H9 (cell line): ENCODE results near the gene PGRMC1. TPM values are rescaled to one million over a fixed set of nuclear protein-coding genes. Genes with fewer than 3 reads are reported as not detected.

Source experiments
- DNase-seq: peaks from one replicate; pipeline ENCODE4 v3.0.0-alpha.2; 2017
- H2AFZ ChIP-seq: one replicate; pipeline ENCODE4 v1.6.1; 2013; ENCODE audit warnings: mild to moderate bottlenecking, low read length, control low read depth, moderate library complexity
- H2AK5ac ChIP-seq: 2 replicates; pipeline ENCODE4 v1.6.1; 2013; ENCODE audit warnings: low read length, control low read depth, mixed read lengths; ENCODE audit not compliant: insufficient read length
- H2BK120ac ChIP-seq: one replicate; pipeline ENCODE4 v1.6.1; 2013; ENCODE audit warnings: low read depth, mild to moderate bottlenecking, low read length, control low read depth, inconsistent platforms; ENCODE audit not compliant: poor library complexity, severe bottlenecking
- H2BK12ac ChIP-seq: 2 replicates; pipeline ENCODE4 v1.6.1; 2013; ENCODE audit warnings: low read length, control low read depth, mixed read lengths, low read depth; ENCODE audit not compliant: insufficient read length
- H2BK15ac ChIP-seq: 2 replicates; pipeline ENCODE4 v1.6.1; 2013; ENCODE audit warnings: low read depth, low read length, control low read depth
- H2BK20ac ChIP-seq: one replicate; pipeline ENCODE4 v1.6.1; 2013; ENCODE audit warnings: low read depth, mild to moderate bottlenecking, low read length, control low read depth, inconsistent platforms; ENCODE audit not compliant: poor library complexity, severe bottlenecking
- H2BK5ac ChIP-seq: 2 replicates; pipeline ENCODE4 v1.6.1; 2013; ENCODE audit warnings: low read length, control low read depth, mixed read lengths; ENCODE audit not compliant: insufficient read length
- H3K14ac ChIP-seq: 2 replicates; pipeline ENCODE4 v1.6.1; 2013; ENCODE audit warnings: low read length, control low read depth; ENCODE audit not compliant: insufficient read depth
- H3K18ac ChIP-seq: 2 replicates; pipeline ENCODE4 v1.6.1; 2013; ENCODE audit warnings: low read depth, mild to moderate bottlenecking, mixed read lengths, low read length, control low read depth; ENCODE audit not compliant: insufficient read length
- H3K23ac ChIP-seq: 2 replicates; pipeline ENCODE4 v1.6.1; 2013; ENCODE audit warnings: low read length, control low read depth, mixed read lengths, low read depth; ENCODE audit not compliant: insufficient read length
- H3K23me2 ChIP-seq: 2 replicates; pipeline ENCODE4 v1.6.1; 2013; ENCODE audit warnings: low read depth, mild to moderate bottlenecking, mixed read lengths, low read length, control low read depth; ENCODE audit not compliant: insufficient read length, poor library complexity, severe bottlenecking
- H3K27ac ChIP-seq: 2 replicates; pipeline ENCODE4 v1.5.1; 2013; ENCODE audit warnings: low read length, control low read depth, mixed read lengths, low read depth; ENCODE audit not compliant: insufficient read length
- H3K27me3 ChIP-seq: 2 replicates; pipeline ENCODE4 v1.6.1; 2013; ENCODE audit warnings: low read length, control low read depth, inconsistent platforms; ENCODE audit not compliant: insufficient read depth
- H3K4ac ChIP-seq: 2 replicates; pipeline ENCODE4 v1.6.1; 2013; ENCODE audit warnings: low read depth, mild to moderate bottlenecking, control low read depth, inconsistent platforms, low read length, moderate library complexity
- H3K4me1 ChIP-seq: 2 replicates; pipeline ENCODE4 v1.6.1; 2013; ENCODE audit warnings: low read length, control low read depth, inconsistent platforms; ENCODE audit not compliant: insufficient read depth
- H3K4me2 ChIP-seq: 2 replicates; pipeline ENCODE4 v1.6.1; 2013; ENCODE audit warnings: low read length, control low read depth, mixed read lengths; ENCODE audit not compliant: insufficient read length, insufficient read depth
- H3K56ac ChIP-seq: 2 replicates; pipeline ENCODE4 v1.6.1; 2013; ENCODE audit warnings: low read depth, mild to moderate bottlenecking, mixed read lengths, low read length, control low read depth; ENCODE audit not compliant: insufficient read length
- H3K79me1 ChIP-seq: 2 replicates; pipeline ENCODE4 v1.6.1; 2013; ENCODE audit warnings: low read depth, mild to moderate bottlenecking, moderate library complexity, low read length, control low read depth, inconsistent platforms; ENCODE audit not compliant: insufficient read depth, poor library complexity, severe bottlenecking
- H3K79me2 ChIP-seq: 2 replicates; pipeline ENCODE4 v1.6.1; 2013; ENCODE audit warnings: low read length, control low read depth, inconsistent platforms; ENCODE audit not compliant: insufficient read depth
- H3K9ac ChIP-seq: 2 replicates; pipeline ENCODE4 v1.6.1; 2013; ENCODE audit warnings: low read length, control low read depth, mixed read lengths; ENCODE audit not compliant: insufficient read length; ENCODE audit errors: extremely low read depth
- H3K9me3 ChIP-seq: one replicate; pipeline ENCODE4 v1.6.1; 2013; ENCODE audit warnings: low read depth, low read length, inconsistent platforms; ENCODE audit not compliant: control insufficient read depth
- H3T11ph ChIP-seq: one replicate; pipeline ENCODE4 v1.6.1; 2013; ENCODE audit warnings: mild to moderate bottlenecking, low read length, control low read depth, inconsistent platforms
- H4K20me1 ChIP-seq: one replicate; pipeline ENCODE4 v1.6.1; 2013; ENCODE audit not compliant: control insufficient read depth, insufficient read length, insufficient read depth
- H4K5ac ChIP-seq: 2 replicates; pipeline ENCODE4 v1.6.1; 2013; ENCODE audit warnings: low read depth, mild to moderate bottlenecking, mixed read lengths, low read length, control low read depth; ENCODE audit not compliant: insufficient read length
- H4K8ac ChIP-seq: replicated peaks from 2 replicates; pipeline ENCODE4 v1.6.1; 2013; ENCODE audit warnings: low read length, control low read depth, mixed read lengths, low read depth; ENCODE audit not compliant: insufficient read length
- H4K91ac ChIP-seq: 2 replicates; pipeline ENCODE4 v1.6.1; 2013; ENCODE audit warnings: low read depth, mild to moderate bottlenecking, moderate library complexity, mixed read lengths, low read length, control low read depth; ENCODE audit not compliant: insufficient read length
- H3K27ac Mint-ChIP-seq, 3 experiments: 2 replicates in 2 of 3; 3 replicates in 1 of 3; pipeline ENCODE4 v1.8.0; 2020 to 2021; ENCODE audit warnings: mixed read lengths in 3 of 3, mild to moderate bottlenecking in 1 of 3, moderate library complexity in 1 of 3
- H3K27me3 Mint-ChIP-seq: 2 replicates; pipeline ENCODE4 v1.8.0; 2021; ENCODE audit warnings: low read depth, mild to moderate bottlenecking, moderate library complexity, mixed read lengths
- H3K36me3 Mint-ChIP-seq, 3 experiments: 2 replicates in 2 of 3; 3 replicates in 1 of 3; pipeline ENCODE4 v1.8.0; 2020 to 2021; ENCODE audit warnings: low read depth in 3 of 3, mixed read lengths in 3 of 3; ENCODE audit not compliant: insufficient read depth in 1 of 3
- H3K4me1 Mint-ChIP-seq, 2 experiments: 2 replicates each; pipeline ENCODE4 v1.8.0; 2020; ENCODE audit warnings: mixed read lengths in 2 of 2
- H3K4me3 Mint-ChIP-seq, 2 experiments: 2 replicates in 1 of 2; 3 replicates in 1 of 2; pipeline ENCODE4 v1.8.0; 2020 to 2021; ENCODE audit warnings: mild to moderate bottlenecking in 2 of 2, mixed read lengths in 2 of 2, moderate library complexity in 1 of 2
- H3K9me3 Mint-ChIP-seq, 2 experiments: 2 replicates in 1 of 2; 3 replicates in 1 of 2; pipeline ENCODE4 v1.8.0; 2020; ENCODE audit warnings: mild to moderate bottlenecking in 2 of 2, mixed read lengths in 2 of 2, moderate library complexity in 1 of 2
- WGBS: extraction: QIAGEN DNeasy Blood & Tissue Kit; methylation state at CpG from one replicate; pipeline ENCODE4 v1.1.7; 2013; ENCODE audit warnings: missing lambda C conversion rate, low lambda C conversion rate, mixed read lengths; ENCODE audit not compliant: insufficient read length; ENCODE audit errors: extremely low coverage; 5-methylcytosine and 5-hydroxymethylcytosine counted together
- total RNA-seq: library from RNA; stranded (reverse); gene quantifications from 2 replicates; pipeline ENCODE4 v1.2.1, GENCODE V29; 2021
- TF ChIP-seq, protein P1 (sequence below): fragments of 200-600 bp; sonication (generic); conservative IDR thresholded peaks from 3 replicates; pipeline ENCODE4 v1.8.0; 2021; ENCODE audit warnings: antibody characterized with exemption, mild to moderate bottlenecking

Gene PGRMC1
- total RNA-seq, 1 experiment from 2014 or later: 133 TPM

DNA sequence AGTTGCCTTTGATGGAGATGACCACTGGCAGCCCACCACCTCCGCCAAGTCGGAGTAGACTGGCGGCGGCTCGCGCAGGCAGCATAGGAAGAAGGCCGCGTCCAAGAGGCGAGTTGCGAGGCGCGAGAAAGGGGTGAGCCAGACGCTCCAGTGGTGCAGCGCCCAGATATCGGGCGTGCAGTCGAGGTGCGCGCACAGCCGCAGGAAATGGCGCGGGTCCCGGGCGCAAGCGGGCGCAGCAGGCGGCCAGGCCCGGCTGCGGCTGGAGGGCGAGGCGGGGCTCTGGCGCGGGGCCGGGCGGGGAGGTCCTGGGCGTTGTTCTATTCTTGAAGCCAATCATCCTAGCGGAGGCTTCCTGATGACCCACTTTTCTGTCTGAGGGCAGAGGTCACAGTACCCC is 13.2 kb upstream of the PGRMC1 start:
- H2BK5ac ChIP-seq: no peak overlapping the region
- no peak overlapping the region for H3T11ph ChIP-seq
- no peak overlapping the region for H3K4ac ChIP-seq
- no peak overlapping the region for H2BK12ac ChIP-seq
- H3K4me1 Mint-ChIP-seq: 0 out of 4 replicates have a peak, but pooled peaks cover 0 to 2% of the 10 kb centered on the region in 2 experiments
- H3K4me2 ChIP-seq: no peak overlapping the region
- H2BK120ac ChIP-seq: no peak overlapping the region
- no peaks in the 10 kb centered on the region for H4K20me1 ChIP-seq
- H3K27me3 ChIP-seq: no peaks in the 10 kb centered on the region
- no peak overlapping the region for H4K91ac ChIP-seq
- TF ChIP-seq, protein P1, sequence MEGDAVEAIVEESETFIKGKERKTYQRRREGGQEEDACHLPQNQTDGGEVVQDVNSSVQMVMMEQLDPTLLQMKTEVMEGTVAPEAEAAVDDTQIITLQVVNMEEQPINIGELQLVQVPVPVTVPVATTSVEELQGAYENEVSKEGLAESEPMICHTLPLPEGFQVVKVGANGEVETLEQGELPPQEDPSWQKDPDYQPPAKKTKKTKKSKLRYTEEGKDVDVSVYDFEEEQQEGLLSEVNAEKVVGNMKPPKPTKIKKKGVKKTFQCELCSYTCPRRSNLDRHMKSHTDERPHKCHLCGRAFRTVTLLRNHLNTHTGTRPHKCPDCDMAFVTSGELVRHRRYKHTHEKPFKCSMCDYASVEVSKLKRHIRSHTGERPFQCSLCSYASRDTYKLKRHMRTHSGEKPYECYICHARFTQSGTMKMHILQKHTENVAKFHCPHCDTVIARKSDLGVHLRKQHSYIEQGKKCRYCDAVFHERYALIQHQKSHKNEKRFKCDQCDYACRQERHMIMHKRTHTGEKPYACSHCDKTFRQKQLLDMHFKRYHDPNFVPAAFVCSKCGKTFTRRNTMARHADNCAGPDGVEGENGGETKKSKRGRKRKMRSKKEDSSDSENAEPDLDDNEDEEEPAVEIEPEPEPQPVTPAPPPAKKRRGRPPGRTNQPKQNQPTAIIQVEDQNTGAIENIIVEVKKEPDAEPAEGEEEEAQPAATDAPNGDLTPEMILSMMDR: no peak
- no peak overlapping the region for H3K56ac ChIP-seq
- peaks cover 6% of the 10 kb centered on the region for H3K9me3 ChIP-seq
- H4K5ac ChIP-seq: no peak overlapping the region
- no peak overlapping the region for H3K4me3 Mint-ChIP-seq
- no CpG with 5 or more reads among the region's 37 CpGs for WGBS
- H3K18ac ChIP-seq: no peak overlapping the region
- no peaks in the 10 kb centered on the region for H3K23me2 ChIP-seq
- H4K8ac ChIP-seq: no peak overlapping the region
- no peaks in the 10 kb centered on the region for H3K4me1 ChIP-seq
- H3K27ac ChIP-seq: no peak overlapping the region
- H3K14ac ChIP-seq: no peak overlapping the region
- H2BK20ac ChIP-seq: no peak overlapping the region
- H3K23ac ChIP-seq: no peak overlapping the region
- DNase-seq: no peak
- no peaks in the 10 kb centered on the region for H3K79me2 ChIP-seq
- no peak overlapping the region for H3K27ac Mint-ChIP-seq
- H3K9ac ChIP-seq: no peak overlapping the region
- H3K79me1 ChIP-seq: no peaks in the 10 kb centered on the region
- H3K9me3 Mint-ChIP-seq: peaks cover 65 to 72% of the 10 kb centered on the region in 2 experiments
- H2AK5ac ChIP-seq: no peak overlapping the region
- no peak overlapping the region for H2BK15ac ChIP-seq
- peaks cover 2% of the 10 kb centered on the region; the same call in 1 of the 2 replicates for H3K27me3 Mint-ChIP-seq
- peaks cover 0 to 1% (median 0%) of the 10 kb centered on the region in 3 experiments; a peak in 2 of 7 replicates for H3K36me3 Mint-ChIP-seq
- H2AFZ ChIP-seq: no peak overlapping the region
